GM18907 (cell line): ENCODE measurements around the gene GLIS1.

ENCODE experiments used
- ATAC-seq: cut with Tn5 transposase; IDR thresholded peaks from one replicate; pipeline ENCODE4 v1.9.1; 2021; ENCODE audit warnings: mild to moderate bottlenecking, moderate library complexity; ENCODE audit not compliant: unreplicated experiment

GLIS1 gene

DNA sequence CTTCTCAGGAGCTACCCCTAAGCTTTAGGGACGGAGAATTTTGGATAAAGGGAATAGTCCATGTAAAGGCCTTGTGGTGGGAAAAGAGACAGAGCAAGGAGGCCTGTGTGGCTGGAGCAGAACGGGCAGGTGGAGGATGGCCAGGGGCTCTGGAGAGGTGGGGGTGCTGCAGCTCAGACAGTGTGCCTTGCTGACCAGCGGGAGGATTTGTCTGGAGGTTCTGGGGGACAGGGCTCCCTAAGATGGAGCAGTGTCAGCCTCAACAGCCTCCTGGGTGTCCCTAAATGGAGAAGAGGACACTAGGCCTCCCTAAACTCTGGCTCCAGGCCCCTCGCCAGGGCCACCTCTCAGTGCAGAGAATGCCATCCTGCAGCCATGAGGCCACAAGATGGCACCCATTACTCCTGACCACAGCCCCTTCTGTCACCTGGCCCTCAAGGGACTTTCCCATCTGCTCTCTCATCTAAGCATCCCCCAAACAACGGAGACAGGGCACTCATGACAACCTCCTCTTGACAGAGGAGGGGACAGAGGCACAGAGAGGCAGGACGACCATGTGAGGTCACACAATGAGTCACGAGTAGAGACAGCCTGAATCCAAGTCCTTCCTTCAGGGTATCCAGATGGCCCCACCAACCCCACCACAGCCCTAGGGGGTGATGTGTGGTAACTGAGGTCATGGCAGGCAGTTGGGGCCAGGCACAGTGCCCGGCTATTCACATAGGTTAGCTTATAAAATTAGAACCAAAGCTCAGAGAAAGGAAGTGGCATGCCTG is 185.0 kb downstream of the GLIS1 start:
- no peak for ATAC-seq

DNA sequence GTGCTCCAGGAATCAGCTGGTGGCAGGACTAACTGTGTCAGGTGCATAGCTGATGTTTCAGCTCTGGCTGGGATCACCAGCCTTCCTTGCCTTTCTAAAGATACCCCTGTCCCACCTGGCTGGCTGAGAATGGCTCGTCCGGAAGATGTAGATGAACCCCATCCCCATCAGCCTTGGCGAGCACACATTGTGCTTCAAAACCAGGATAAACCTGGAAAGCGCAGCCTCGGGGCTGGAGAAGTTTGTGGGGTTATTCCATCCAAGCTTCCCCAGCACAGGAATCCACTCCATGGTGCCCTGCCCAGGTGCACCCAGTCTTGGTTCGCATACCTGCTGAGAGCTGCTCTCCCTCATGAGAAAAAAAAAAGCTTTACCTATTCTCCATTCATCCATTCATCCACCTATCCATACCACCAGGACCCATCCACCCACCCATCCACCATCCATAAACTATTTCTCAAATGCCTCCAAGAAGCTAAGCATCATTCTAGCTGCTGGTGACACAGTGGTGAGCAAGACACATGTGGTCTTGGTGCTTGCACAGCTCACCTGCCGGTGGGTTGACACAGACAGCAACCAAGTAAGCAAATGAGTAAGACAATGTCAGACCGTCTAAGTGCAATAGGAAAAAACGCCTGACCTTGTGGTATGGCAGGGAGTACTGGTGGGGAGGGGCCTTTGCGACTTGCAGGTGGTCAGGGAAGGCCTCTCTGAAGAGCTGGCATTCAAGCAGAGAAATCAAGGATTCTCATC is 185.8 kb downstream of the GLIS1 start:
- no peak for ATAC-seq

DNA sequence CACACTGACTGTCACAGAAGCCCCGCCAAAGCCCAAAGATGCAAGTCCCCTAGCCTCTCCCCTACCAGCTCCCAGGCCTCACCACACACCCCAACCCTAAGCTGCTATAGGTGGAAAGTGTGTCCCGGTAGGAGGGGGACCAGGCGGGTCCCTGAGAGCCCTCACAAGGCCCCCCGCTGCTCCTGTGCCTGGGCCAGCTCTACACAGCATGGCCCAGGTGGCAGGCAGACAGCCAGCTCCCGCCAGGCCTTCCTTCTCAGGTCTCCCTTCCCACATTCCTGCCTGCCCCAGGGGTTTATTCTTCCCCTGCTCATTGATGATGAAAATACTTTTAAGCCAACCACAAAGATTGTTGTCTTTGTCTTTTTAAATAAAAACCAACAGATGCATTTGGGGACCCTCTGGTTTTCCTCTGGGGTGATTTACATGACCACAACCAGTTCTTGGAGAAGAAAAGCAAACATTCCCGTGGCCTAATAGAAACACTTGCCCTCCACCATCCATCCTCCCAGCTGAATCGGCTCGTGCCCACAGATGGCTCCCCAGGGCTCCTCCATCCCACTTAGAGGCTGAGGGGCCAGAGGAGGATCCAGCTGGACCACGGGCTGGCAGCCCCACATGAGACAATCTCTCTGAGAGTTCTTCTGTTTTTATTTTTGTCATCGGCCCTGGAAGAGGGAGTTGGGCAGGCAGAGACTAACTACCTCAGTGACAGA is 186.7 kb downstream of the GLIS1 start:
- ATAC-seq, result no peak

DNA sequence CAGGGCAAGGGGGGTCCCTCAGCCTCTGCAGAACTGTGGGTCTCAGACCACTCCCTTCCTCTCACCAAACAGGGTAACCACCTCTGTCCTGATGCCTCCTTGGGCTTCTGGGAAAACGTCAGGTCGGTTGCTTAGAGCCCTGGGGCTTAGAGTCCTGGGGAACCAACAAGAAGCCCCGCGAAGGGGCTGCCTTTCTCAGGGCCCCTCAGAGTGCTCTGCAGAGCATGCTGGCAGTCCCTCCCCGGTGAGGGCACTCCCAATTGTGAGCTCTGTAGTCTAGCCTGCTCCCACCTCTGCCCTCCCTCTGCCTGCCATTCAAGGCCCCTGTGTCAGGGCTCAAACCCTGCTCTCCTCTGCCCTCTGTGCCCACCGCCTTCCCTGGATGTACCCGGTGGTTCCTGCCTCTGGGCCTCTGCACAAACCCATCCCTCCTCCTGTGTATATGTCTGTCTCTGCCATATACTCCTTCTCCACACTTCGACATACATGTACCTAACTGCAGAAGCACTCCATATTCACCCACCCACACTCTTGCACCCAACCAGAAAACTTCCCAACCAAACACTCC is 187.5 kb downstream of the GLIS1 start:
- ATAC-seq, result no peak

DNA sequence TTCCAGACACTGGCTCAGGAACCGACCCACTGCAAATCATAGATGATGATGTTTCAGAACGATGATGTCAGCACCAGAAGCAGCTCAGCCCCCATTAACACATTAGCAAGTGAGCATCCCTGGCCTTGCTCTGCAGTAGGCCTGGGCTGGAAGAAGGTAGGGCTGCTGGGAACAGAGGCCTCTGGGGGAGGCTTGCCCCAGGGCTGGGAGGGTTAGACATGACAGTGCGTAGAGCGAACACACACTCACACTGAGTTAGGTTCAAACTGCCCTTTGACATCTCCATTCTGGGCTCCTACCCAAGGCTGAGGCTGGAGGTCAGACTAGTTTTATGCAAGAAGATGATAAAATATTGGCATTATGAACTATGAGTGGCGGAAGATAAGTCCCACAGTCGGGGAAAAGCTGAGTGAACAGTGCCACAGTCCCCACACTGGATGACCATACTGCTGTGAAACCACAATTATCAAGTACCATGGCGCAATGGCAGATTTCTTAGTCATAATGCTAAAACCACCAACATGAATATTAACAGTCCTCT is 188.7 kb downstream of the GLIS1 start:
- ATAC-seq, result no peak

DNA sequence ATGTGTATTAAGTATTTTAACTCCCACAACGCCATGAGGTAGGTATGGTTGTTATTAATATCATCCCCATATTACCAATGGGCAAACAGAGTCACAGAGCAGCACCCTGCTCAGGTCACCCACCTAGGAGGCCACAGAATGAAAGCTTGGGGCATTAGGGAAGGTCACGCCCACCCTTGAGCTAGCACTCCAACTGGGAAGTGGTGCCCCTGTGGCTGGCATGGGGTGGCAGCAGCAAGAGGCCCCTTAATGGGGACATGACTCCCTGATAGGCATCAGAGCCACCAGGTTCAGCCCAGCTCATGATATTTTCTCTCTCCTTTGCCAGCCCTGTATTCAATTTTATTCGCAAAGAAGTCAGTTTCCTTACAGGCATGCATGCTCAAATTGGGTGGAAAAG is 189.2 kb downstream of the GLIS1 start:
- no peak for ATAC-seq

DNA sequence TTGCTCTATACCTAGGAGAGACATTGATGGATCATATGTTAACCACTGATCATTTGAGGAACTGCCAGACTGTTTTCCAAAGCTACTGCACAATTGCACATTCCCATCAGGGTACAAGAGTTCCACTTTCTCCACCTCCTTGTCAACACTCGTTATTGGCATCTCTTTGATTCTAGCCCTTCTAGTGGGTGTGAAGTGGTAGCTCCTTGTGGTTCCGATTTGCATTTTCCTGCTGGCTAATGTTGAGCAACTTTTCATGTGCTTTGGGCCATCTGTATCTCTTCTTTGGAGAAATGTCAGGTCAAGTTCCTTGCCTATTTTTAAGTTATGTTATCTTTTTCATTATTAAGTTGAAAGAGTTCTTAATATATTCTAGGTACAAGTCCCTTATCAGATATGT is 189.7 kb downstream of the GLIS1 start:
- ATAC-seq, result no peak

DNA sequence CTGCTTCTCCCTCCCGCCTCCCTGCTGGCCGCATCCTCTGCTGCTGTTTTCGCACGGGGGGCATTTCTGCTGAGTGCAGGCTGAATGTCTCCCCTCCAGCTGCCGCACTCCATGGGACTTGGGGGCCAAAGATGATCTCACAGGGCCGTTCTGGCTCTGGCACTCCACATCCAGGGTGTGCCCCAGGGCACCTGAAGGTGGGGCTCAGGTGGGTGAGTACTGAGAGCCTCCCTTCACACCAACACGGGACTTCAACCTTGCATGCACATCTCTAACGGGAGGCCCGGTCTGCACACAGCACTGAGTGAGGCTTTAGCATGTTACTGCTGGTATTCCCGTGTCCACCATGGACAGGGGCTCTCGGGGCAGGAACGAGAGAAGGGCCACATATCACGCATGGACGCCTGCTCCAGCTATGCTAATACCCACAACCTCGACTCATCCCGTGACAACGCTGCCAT is 190.9 kb downstream of the GLIS1 start:
- no peak for ATAC-seq

DNA sequence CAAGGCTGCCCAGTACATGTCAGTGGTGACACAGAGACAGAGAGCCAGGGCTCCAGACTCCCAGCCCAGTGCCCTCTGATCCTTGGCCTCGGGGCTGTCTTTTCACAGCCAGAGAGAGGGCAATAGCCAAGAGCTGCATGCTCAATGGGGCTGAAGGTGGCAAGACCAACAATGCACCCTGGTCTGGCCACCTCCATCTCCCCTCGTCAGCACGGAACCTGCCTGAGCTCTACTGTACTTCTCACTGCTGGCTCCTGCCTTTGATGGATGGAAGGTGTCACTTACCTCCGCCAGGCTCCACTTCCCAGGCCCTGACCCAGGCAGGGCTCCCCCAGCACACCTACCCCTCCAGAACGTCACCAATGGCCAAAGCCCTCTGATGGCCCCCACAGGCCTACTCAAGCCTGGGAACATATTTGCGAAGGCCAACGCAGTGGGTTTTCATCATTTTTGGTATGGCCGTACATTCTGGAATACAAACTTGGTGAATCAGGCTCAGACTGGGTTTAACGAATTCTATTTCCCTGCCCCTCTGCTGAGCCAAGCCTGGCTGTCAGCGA is 191.7 kb downstream of the GLIS1 start:
- ATAC-seq, result no peak

DNA sequence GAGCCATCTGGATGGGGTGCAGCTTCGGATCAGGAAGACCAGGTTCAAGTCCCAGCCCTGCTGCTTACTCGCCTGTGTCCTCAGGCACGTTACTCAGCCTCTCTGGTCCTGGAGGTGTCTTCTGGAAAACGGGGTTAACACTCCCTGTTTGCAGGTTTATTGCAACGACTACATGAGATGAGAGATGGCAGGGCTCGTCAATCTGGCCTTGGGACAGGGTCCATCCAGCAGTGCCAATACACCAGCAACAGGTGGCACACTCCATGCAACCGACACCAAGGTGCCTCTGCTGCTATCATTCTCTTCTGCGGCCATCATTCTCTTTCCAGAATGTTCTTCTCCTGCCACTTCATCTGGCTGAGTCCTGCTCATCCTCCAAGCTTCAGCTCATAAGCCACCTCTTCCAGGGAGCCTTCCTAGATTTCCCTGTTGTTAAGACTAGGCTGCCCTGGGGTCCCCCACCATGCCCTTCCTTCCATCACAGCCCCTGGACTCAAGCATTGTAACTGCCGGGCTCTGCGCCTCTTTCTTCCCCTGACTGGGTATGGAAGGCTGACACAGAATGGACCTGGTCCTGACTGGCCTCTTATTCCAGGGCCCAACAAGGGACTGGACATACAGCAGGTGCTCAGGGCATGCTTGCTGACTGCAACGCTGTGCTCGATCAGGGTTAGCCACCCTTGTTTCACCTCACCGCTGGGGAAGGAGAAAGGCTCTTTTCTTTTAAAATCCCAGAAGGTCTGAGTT is 192.4 kb downstream of the GLIS1 start:
- ATAC-seq, result no peak

DNA sequence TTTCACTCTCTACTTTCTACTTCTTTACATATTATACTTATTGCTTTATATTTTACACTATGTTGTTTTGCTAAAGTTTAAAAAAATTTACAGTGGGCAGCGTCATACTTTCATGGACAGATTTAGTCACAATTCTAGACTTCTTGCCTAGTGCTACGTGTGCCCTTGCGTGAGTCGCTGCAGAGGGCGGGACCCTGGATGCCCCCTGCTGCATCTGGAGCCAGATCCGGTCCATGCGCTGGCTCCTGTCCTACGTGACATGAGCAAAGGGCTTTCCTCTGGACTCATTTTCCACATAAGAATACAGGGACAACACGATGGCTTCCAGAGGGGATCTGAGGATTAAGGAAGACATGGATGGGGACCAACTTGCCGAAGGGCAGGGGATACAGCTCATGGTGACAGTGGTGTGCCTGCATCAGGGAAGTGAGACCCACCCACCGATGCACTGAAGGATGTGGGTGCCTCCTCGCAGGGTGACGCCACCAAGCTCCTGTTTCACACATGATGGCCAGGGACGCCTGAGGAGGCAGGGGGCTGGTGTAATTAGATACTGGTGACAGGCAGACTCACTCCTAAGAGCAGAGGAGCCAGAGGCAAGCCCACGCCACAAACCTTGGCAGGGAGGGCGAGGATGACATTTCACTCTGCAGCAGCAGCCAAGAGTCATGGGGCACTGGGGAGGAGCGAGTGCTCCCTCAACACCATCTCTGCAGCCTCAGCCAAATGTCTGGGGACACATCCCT is 193.1 kb downstream of the GLIS1 start:
- no peak for ATAC-seq

DNA sequence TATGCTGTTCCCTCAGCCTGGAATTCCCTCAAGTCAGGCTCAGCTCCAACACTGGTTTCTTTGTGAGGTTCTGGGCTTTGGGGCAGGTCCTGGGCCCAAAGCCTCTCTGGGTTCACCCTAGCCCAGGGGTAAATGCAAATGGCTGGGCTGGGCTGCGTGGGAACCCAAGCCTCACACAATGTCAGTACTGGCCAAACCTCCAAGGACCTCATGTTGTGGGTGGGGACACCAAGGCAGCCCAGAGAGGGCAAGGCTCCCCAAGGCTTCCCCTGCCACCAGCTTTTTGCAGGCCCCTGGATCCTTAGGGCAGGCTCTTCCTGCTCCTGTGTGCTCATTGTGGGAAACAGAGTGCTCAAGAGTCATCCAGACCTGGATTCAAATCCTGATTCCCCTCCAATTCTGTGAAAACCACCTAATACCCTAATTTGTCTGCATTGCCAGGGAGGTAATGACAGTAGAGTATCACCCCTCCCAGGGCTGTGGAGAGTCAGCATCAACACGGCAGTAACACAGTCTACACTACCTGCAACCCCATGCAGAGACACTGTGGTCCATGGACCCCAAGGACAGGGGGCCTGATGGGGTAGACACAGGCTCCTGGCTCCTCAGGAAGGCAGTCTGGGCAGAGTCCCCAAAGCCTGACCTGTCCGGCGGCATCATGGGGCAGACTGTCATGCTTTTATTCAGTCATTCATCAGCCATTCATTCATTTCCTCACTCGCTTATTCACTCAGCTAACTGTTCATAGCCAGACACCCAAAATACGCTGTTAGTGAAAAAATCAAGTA is 194.0 kb downstream of the GLIS1 start:
- ATAC-seq, result no peak

DNA sequence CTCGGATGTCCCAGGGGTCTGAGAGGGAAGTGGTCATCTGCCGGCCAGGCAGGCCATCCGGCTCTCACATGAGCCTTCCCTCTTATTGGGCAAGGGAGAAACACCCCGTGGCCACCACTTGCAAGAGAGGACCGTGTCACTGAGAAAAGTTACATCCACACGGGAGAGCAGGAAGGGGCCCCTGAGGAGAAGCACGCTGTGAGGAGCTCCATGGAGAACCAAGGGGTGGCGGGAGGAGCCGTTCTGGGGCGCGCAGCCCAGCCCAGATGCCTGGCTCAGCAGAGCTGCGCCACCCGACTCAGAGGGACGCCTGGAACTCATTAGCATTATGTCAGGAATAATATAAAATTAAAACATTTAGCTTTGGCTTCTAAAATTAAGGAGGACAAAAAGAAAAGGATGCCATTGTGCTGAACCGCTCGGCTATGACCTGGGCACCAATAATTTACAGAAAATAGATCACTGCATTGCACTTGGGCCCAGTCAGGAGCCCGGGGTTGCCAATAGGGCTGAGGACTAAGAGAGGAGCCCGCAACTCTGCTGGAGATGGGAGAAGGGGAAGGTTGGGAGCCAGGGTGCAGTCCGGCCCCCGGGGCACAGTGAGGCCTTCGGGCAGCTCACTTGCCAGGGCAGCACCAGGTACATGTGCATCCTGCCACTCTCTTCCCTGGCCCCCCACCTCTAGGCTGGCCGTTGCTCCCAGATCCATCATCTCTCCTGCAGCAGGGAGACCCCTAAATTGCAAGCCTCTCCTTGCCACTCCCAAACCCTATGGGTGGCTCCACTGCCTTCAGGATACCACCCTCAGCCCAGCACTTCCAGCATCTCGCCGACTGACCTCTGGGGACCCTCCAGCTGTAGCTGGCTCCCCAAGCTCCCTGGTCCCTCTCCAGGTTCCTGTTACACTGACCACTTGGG is 194.9 kb downstream of the GLIS1 start:
- no peak for ATAC-seq

DNA sequence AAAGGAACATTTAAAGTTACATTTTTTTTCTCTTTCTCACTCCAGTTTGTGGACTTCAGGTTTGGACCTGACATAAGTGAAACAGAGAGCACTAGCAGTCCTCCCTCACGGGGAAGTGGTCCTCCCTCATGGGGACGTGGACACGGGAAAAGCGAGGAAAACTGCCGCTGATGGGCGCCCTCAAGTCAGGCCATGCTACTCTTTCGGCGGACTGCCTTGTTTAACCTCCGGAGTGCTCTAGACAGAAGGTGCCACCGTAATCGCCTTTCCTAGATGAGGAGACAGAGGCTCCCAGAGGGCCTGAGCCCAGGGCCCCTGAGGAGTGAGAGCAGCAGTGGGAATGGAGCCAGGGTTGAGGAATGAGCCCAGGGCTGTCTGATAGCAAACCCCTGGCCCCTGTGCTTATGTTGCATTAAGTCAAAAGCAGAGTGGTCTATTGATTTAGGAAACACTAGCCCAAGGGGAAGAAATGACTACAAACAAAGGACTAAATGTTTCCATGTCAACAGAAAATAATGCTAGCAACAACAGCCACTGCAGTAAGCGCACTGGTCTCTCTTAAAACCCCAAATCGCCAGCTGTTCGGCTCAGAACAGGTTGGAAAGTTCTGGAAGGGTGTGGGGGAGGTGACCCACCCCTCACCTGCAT is 195.7 kb downstream of the GLIS1 start:
- ATAC-seq, result no peak

DNA sequence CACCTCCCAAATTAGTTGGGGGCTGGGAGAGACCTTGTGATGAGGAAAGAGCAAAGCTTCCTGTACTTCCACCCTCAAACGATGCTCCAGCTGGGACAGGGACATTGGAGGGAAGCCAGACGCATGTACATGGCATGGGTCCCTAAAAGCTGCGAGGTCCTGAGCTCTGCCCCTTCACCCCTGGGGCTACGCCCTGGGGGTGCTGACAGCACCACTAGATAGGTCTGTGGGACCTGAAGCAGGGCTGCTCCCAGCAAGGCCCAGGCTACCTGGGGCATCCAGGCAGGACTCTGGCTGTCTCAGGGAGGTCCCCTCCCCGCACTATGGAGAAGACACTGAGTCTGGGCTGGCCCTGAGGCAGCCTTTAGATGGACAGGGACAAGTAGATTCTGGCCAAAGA is 196.4 kb downstream of the GLIS1 start:
- no peak for ATAC-seq

DNA sequence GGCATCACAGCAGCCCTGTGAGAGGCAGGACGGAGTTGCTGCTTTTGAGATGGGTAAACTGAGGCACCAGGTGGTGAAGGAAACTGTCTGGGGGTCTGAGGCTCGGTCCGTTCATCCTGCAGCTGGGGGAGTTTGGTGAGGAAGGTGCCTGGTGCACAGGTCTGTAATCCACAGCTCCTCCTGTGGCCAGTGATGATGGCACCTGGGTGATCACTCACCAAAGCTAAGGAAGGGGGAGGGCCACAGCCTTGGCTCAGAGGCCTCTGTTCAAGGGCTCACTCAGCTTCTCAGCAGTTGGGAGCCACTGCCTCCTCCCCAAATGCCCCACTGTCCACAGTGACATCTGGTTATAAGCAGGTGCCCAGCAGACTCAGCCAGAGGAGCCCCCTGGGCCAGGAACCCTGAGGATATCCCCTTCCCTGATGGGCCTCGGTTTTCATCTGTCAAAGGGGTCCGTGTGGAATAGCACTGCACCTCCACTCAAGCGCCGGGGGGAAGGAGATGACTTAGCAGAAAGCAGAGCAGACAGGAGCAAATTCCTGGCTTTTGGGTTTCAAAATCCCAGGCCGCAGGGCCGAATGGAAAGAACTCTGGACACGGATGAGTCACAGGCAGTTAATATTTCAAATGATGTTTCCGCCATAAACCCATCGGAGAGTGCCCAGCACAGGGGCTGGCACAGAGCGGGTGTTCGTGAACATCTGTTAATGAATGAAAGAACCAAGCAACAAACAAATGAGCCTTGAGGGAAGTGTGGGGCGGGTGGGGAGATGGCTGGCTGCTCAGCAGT is 197.0 kb downstream of the GLIS1 start:
- ATAC-seq, result no peak
